Panc1 (cell line): ENCODE results near the gene ARHGEF40. TPM values are rescaled to one million over a fixed set of nuclear protein-coding genes. Genes with fewer than 3 reads are reported as not detected.

Experiments used
- ATAC-seq: fragments of 200-7000 bp; cut with Tn5 transposase; 2 replicates; pipeline ENCODE4 v1.9.1; 2020; ENCODE audit warnings: mild to moderate bottlenecking, moderate library complexity
- BruUV-seq: library from RNA; stranded (reverse); fragments of 400-500 nt; replicated peaks from 2 replicates; lab custom pipeline; 2021; lab: Mats Ljungman, UMichigan
- CTCF ChIA-PET: fragments of 300-600 bp; sonication (Branson Sonifier 250); formaldehyde crosslinking; loops from one replicate; lab custom pipeline; 2022; ENCODE audit warnings: antibody characterized with exemption; lab: Charles Lee
- POLR2A ChIA-PET: fragments of 300-600 bp; sonication (Branson Sonifier 250); formaldehyde crosslinking; loops from one replicate; lab custom pipeline; 2022; ENCODE audit warnings: antibody characterized with exemption; lab: Charles Lee
- DNase-seq: peaks from one replicate; pipeline ENCODE4 v3.0.0-alpha.2; 2010; ENCODE audit warnings: low read depth, low spot score
- H3K27ac ChIP-seq: 2 replicates; pipeline ENCODE4 v1.5.1; 2011; ENCODE audit warnings: mild to moderate bottlenecking, low read length, inconsistent platforms
- H3K27me3 ChIP-seq: fragments of 200-500 bp; sonication (Bioruptor generic); 2 replicates; pipeline ENCODE4 v1.6.0; 2014; ENCODE audit warnings: low read length, inconsistent platforms; ENCODE audit not compliant: control insufficient read depth, insufficient read depth
- H3K36me3 ChIP-seq: fragments of 200-500 bp; sonication (Bioruptor generic); 2 replicates; pipeline ENCODE4 v1.5.1; 2014; ENCODE audit warnings: inconsistent platforms, mild to moderate bottlenecking, low read length, moderate library complexity; ENCODE audit not compliant: control insufficient read depth, insufficient read depth
- H3K4me1 ChIP-seq: 2 replicates; pipeline ENCODE4 v1.5.1; 2011; ENCODE audit warnings: inconsistent platforms, mild to moderate bottlenecking, low read length, moderate library complexity; ENCODE audit not compliant: control insufficient read depth, insufficient read depth
- H3K4me3 ChIP-seq, 2 experiments: 2 replicates each; pipeline ENCODE4 v1.5.1; 2011 to 2012; ENCODE audit warnings: low read depth in 2 of 2, low read length in 2 of 2, mild to moderate bottlenecking in 2 of 2, inconsistent platforms in 1 of 2, moderate library complexity in 1 of 2
- H3K9me3 ChIP-seq: fragments of 200-500 bp; sonication (Bioruptor generic); 2 replicates; pipeline ENCODE4 v1.5.1; 2014; ENCODE audit warnings: low read depth, mild to moderate bottlenecking, inconsistent platforms, low read length, moderate library complexity; ENCODE audit not compliant: control insufficient read depth, insufficient read depth
- POLR2AphosphoS5 ChIP-seq: IDR thresholded peaks from 2 replicates; pipeline ENCODE4 v1.6.1; 2012; ENCODE audit warnings: mild to moderate bottlenecking, low read depth, low read length, moderate library complexity
- SIN3A ChIP-seq: IDR thresholded peaks from 2 replicates; pipeline ENCODE4 v1.6.1; 2012; ENCODE audit warnings: low read depth, mild to moderate bottlenecking, low read length, moderate library complexity, borderline replicate concordance; ENCODE audit not compliant: insufficient read depth
- TCF7L2 ChIP-seq: IDR thresholded peaks from 2 replicates; pipeline ENCODE4 v1.6.1; 2011; ENCODE audit warnings: mild to moderate bottlenecking, low read depth, low read length, inconsistent platforms
- in situ Hi-C: cut with HindIII; loops from 2 replicates; pipeline ENCODE4 v1.10.0; 2016; ENCODE audit warnings: low sequenced_read_pairs, low pct_unique_long_range_greater_than_20kb
- intact Hi-C: fragments of 100-400 bp; cut with micrococcal nuclease; formaldehyde crosslinking; loops from one replicate; pipeline ENCODE4 v1.10.0; 2022; ENCODE audit not compliant: unreplicated experiment
- total RNA-seq: library from RNA; stranded (reverse); gene quantifications from one replicate; pipeline ENCODE4 v1.2.1, GENCODE V29; 2021; ENCODE audit not compliant: unreplicated experiment
- TF ChIP-seq, protein P1 (sequence below), 2 experiments: IDR thresholded peaks; 2 replicates each; pipeline ENCODE4 v1.6.1; 2011 to 2012; ENCODE audit warnings: low read depth in 2 of 2, control low read depth in 1 of 2, low read length in 1 of 2, mild to moderate bottlenecking in 1 of 2, moderate library complexity in 1 of 2; ENCODE audit not compliant: insufficient read depth in 1 of 2
- TF ChIP-seq, protein P2 (sequence below): fragments of 450-650 bp; IDR thresholded peaks from 2 replicates; pipeline ENCODE4 v1.5.1; 2017; ENCODE audit warnings: mild to moderate bottlenecking

Gene ARHGEF40
- total RNA-seq, 1 experiment from 2014 or later: 11.1 TPM

DNA sequence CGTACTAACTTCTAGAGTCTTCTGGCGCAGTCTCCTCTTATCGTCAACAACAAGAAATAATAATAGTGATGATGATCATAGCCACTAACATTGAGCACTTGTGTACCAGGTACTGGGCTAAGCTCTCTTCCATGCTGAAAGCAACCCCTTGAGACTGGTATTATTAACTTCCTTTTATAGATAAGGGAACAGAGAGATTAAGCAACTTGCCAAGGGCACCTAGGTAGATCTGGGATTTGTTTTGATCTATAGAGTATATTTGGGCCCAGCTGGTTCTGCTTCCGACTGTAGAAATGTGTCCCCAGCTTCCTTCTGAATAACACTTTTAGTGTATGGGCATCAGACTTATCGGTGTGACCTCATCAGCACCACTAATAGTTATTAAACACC is 29.5 kb downstream of the ARHGEF40 start:
- Histone ChIP-seq H3K27me3 (no peaks in the 10 kb centered on the region), H3K9me3 (no peaks in the 10 kb centered on the region), H3K4me3 (peak overlapping the region; percentile 61 to 62; a peak in 3 of 4 replicates), H3K36me3 (no peaks in the 10 kb centered on the region), H3K27ac (0 out of 2 replicates have a peak overlapping the region, but pooled peaks have one; percentile 69), H3K4me1 (peaks cover 9% of the 10 kb centered on the region)
- intact Hi-C loops: no loop called here
- ATAC-seq (no peak), DNase-seq (no peak)
- no TSS peak for BruUV-seq
- in situ Hi-C loops: no loop called here
- TF ChIP-seq TCF7L2 (no peak), SIN3A (no peak), POLR2AphosphoS5 (no peak)
- TF ChIP-seq, protein P1, sequence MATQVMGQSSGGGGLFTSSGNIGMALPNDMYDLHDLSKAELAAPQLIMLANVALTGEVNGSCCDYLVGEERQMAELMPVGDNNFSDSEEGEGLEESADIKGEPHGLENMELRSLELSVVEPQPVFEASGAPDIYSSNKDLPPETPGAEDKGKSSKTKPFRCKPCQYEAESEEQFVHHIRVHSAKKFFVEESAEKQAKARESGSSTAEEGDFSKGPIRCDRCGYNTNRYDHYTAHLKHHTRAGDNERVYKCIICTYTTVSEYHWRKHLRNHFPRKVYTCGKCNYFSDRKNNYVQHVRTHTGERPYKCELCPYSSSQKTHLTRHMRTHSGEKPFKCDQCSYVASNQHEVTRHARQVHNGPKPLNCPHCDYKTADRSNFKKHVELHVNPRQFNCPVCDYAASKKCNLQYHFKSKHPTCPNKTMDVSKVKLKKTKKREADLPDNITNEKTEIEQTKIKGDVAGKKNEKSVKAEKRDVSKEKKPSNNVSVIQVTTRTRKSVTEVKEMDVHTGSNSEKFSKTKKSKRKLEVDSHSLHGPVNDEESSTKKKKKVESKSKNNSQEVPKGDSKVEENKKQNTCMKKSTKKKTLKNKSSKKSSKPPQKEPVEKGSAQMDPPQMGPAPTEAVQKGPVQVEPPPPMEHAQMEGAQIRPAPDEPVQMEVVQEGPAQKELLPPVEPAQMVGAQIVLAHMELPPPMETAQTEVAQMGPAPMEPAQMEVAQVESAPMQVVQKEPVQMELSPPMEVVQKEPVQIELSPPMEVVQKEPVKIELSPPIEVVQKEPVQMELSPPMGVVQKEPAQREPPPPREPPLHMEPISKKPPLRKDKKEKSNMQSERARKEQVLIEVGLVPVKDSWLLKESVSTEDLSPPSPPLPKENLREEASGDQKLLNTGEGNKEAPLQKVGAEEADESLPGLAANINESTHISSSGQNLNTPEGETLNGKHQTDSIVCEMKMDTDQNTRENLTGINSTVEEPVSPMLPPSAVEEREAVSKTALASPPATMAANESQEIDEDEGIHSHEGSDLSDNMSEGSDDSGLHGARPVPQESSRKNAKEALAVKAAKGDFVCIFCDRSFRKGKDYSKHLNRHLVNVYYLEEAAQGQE (IDR thresholded peaks at IDR 0.05; ENCODE audit: insufficient read depth in 1 of 2, low read depth in 2 of 2, low read length in 1 of 2): no peak
- TF ChIP-seq, protein P2, sequence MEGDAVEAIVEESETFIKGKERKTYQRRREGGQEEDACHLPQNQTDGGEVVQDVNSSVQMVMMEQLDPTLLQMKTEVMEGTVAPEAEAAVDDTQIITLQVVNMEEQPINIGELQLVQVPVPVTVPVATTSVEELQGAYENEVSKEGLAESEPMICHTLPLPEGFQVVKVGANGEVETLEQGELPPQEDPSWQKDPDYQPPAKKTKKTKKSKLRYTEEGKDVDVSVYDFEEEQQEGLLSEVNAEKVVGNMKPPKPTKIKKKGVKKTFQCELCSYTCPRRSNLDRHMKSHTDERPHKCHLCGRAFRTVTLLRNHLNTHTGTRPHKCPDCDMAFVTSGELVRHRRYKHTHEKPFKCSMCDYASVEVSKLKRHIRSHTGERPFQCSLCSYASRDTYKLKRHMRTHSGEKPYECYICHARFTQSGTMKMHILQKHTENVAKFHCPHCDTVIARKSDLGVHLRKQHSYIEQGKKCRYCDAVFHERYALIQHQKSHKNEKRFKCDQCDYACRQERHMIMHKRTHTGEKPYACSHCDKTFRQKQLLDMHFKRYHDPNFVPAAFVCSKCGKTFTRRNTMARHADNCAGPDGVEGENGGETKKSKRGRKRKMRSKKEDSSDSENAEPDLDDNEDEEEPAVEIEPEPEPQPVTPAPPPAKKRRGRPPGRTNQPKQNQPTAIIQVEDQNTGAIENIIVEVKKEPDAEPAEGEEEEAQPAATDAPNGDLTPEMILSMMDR: no peak
- ChIA-PET CTCF (interaction anchor here (0.6 kb wide), 1 partner anchor 35 kb away, joined by 3 read pairs; no protein-coding TSS in a partner anchor), POLR2A (no interaction called here)

DNA sequence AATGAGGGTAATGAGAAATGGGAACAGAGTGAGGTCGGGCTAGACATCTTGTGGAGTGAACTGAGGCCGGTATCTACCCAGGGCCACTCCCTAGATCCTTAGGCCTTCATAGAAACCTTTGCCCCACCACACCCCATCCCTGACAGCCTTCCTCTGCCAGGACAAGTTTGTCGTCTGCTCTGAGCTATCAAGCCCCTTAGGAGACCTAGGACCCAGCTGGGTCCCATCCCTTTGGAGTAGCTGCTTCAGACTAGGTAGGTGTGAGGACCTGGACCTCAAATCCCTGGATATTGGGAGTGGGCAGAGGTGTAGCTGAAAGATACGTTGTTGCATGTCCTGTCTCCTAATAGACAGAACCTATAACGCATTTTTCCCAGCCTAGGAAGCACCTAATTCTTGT is 30.8 kb downstream of the ARHGEF40 start, which contains the start of gene TMEM253:
TSS of gene TMEM253 (plus strand) at position 136 of the 400 bp plus-strand sequence. CDS start 278 bp downstream, outside the sequence.
- Histone ChIP-seq H3K27ac (no peak within 1 kb of the TSS), H3K9me3 (no peaks in the 10 kb centered on the region), H3K36me3 (no peaks in the 10 kb centered on the region), H3K4me3 (no peak within 1 kb of the TSS), H3K4me1 (peaks cover 15% of the 10 kb centered on the region), H3K27me3 (no peaks in the 10 kb centered on the region)
- ChIA-PET CTCF (no interaction called here), POLR2A (no interaction called here)
- ATAC-seq (no peak), DNase-seq (no peak)
- TF ChIP-seq SIN3A: no peak
- TF ChIP-seq POLR2AphosphoS5: no peak
- no TSS peak for BruUV-seq
- intact Hi-C loops: no loop called here
- in situ Hi-C loops: no loop called here

DNA sequence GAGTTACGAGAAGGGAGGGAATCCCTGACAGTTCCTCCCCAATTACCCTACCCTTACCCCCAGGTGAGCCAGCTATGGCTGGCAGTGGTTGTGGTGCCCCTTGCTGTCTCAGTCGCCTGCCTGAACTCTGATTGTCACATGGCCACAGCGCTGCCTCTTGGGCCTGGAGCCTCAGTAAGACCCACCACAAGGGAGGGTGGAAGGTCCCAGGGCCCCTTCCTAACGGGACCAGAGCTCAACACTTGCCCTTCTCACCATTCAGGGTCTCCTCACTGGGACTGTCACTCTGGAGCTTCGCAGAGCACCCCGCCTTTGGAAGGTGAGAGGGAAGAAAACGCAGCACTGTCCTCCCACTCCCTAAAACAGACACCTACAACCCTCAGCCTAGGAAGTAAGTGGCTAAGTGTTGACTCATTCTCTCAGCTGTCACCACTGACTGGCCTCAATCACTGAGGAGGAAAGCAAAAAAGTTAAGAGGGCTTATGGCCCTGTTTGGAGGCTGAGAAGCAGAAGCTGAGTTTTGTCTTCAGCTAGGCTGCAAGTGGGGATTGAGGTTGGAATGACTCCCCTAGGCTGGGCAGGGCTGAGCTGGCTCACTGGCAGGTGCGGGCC is 31.8 kb downstream of the ARHGEF40 start:
- CTCF ChIA-PET: no interaction called here
- intact Hi-C loops (no loop called here), in situ Hi-C loops (no loop called here)
- H3K4me3 ChIP-seq: no peak overlapping the region
- POLR2A ChIA-PET: no interaction called here
- TF ChIP-seq POLR2AphosphoS5 (no peak), TCF7L2 (no peak), SIN3A (no peak)
- TF ChIP-seq, protein P1 (IDR thresholded peaks at IDR 0.05; ENCODE audit: insufficient read depth in 1 of 2, low read depth in 2 of 2, low read length in 1 of 2): no peak
- TF ChIP-seq, protein P2: no peak
- H3K36me3 ChIP-seq: no peaks in the 10 kb centered on the region
- no peak for DNase-seq
- H3K27ac ChIP-seq: peak overlapping the region; percentile 39; the same call in 1 of the 2 replicates
- no peak for ATAC-seq
- no peaks in the 10 kb centered on the region for H3K27me3 ChIP-seq
- no TSS peak for BruUV-seq
- no peaks in the 10 kb centered on the region for H3K9me3 ChIP-seq
- H3K4me1 ChIP-seq: peaks cover 17% of the 10 kb centered on the region
